ENCODE measurements around the gene POLR2I.

- TF ChIP-seq, protein P1, sequence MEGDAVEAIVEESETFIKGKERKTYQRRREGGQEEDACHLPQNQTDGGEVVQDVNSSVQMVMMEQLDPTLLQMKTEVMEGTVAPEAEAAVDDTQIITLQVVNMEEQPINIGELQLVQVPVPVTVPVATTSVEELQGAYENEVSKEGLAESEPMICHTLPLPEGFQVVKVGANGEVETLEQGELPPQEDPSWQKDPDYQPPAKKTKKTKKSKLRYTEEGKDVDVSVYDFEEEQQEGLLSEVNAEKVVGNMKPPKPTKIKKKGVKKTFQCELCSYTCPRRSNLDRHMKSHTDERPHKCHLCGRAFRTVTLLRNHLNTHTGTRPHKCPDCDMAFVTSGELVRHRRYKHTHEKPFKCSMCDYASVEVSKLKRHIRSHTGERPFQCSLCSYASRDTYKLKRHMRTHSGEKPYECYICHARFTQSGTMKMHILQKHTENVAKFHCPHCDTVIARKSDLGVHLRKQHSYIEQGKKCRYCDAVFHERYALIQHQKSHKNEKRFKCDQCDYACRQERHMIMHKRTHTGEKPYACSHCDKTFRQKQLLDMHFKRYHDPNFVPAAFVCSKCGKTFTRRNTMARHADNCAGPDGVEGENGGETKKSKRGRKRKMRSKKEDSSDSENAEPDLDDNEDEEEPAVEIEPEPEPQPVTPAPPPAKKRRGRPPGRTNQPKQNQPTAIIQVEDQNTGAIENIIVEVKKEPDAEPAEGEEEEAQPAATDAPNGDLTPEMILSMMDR (conservative IDR thresholded peaks at IDR 0.05; ENCODE audit: low read depth in 2 of 2), result no peak
- no peak for TF ChIP-seq POLR2AphosphoS5 (IDR thresholded peaks at IDR 0.05; ENCODE audit: low read depth)
- no peak for TF ChIP-seq EZH2 (IDR thresholded peaks at IDR 0.05; ENCODE audit: low read depth, unreplicated experiment)
- TF ChIP-seq ZNF331 (CRISPR knock-in tag; IDR thresholded peaks at IDR 0.05; ENCODE audit: low read depth), result no peak
- TF ChIP-seq REST (IDR thresholded peaks at IDR 0.05; ENCODE audit: unreplicated experiment), result no peak
- no peak for TF ChIP-seq EZH2phosphoT487 (IDR thresholded peaks at IDR 0.05; ENCODE audit: unreplicated experiment)
- TF ChIP-seq CREB1 (CRISPR knock-in tag; IDR thresholded peaks at IDR 0.05; ENCODE audit: low read depth), result no peak
- no peak for TF ChIP-seq JUNB (IDR thresholded peaks at IDR 0.05; ENCODE audit: unreplicated experiment)
- TF ChIP-seq, protein P2, sequence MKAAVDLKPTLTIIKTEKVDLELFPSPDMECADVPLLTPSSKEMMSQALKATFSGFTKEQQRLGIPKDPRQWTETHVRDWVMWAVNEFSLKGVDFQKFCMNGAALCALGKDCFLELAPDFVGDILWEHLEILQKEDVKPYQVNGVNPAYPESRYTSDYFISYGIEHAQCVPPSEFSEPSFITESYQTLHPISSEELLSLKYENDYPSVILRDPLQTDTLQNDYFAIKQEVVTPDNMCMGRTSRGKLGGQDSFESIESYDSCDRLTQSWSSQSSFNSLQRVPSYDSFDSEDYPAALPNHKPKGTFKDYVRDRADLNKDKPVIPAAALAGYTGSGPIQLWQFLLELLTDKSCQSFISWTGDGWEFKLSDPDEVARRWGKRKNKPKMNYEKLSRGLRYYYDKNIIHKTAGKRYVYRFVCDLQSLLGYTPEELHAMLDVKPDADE (IDR thresholded peaks at IDR 0.05), result no peak
- no peak for TF ChIP-seq STAT1 (IDR thresholded peaks at IDR 0.05; ENCODE audit: unreplicated experiment)
These were observed 35.2 kb downstream of the POLR2I start for GRCh38 chr19:36079389-36079945.
